HEK293 (cell line): ENCODE results near the gene PHF23.

ENCODE experiments used
- CTCF ChIP-seq: fragments of 450-650 bp; formaldehyde crosslinking; IDR thresholded peaks from 2 replicates; pipeline ENCODE4 v1.5.1; 2016; ENCODE audit warnings: missing biosample characterization, missing genetic modification characterization
- ZNF488 ChIP-seq: fragments of 450-650 bp; formaldehyde crosslinking; IDR thresholded peaks from 2 replicates; pipeline ENCODE4 v1.5.1; 2016; ENCODE audit warnings: missing biosample characterization, missing genetic modification characterization
- ZNF610 ChIP-seq: fragments of 450-650 bp; formaldehyde crosslinking; IDR thresholded peaks from 2 replicates; pipeline ENCODE4 v1.5.1; 2016; ENCODE audit warnings: missing biosample characterization, missing genetic modification characterization, borderline replicate concordance

- TF ChIP-seq ZNF610 (no peak), ZNF488 (tag by site-specific recombination) (no peak), CTCF (tag by site-specific recombination) (no peak)
Measured at GRCh38 chr17:7226721-7227710, 12.2 kb downstream of the PHF23 start.
